PC-3 (cell line): Measurements from ENCODE around the gene HHAT. TPM values are rescaled to one million over a fixed set of nuclear protein-coding genes. Genes with fewer than 3 reads are reported as not detected.

Source experiments
- ATAC-seq: fragments of 200-7000 bp; cut with Tn5 transposase; 2 replicates; pipeline ENCODE4 v1.9.1; 2020; ENCODE audit warnings: mild to moderate bottlenecking, moderate library complexity
- BruUV-seq: library from RNA; stranded (reverse); fragments of 400-500 nt; replicated peaks from 2 replicates; lab custom pipeline; 2021; lab: Mats Ljungman, UMichigan
- CTCF ChIA-PET: fragments of 300-600 bp; sonication (Branson Sonifier 250); formaldehyde crosslinking; loops from one replicate; lab custom pipeline; 2022; ENCODE audit warnings: antibody characterized with exemption; lab: Charles Lee
- POLR2A ChIA-PET: fragments of 300-600 bp; sonication (Branson Sonifier 250); formaldehyde crosslinking; loops from one replicate; lab custom pipeline; 2022; ENCODE audit warnings: antibody characterized with exemption; ENCODE audit not compliant: unreplicated experiment; lab: Charles Lee
- DNase-seq: peaks from one replicate; pipeline ENCODE4 v3.0.0-alpha.2; 2015
- H2AFZ ChIP-seq: fragments of 300-600 bp; sonication (generic); 2 replicates; pipeline ENCODE4 v1.6.0; 2016; ENCODE audit warnings: antibody characterized with exemption, low read length
- H3F3A ChIP-seq: fragments of 300-600 bp; sonication (generic); one replicate; pipeline ENCODE4 v1.6.0; 2017; ENCODE audit warnings: antibody characterized with exemption, low read length, control low read depth, mild to moderate bottlenecking; ENCODE audit not compliant: unreplicated experiment
- H3K27ac ChIP-seq: fragments of 300-600 bp; sonication (generic); 2 replicates; pipeline ENCODE4 v1.5.1; 2016; ENCODE audit warnings: mild to moderate bottlenecking, low read length
- H3K27me3 ChIP-seq: fragments of 300-600 bp; sonication (generic); 2 replicates; pipeline ENCODE4 v1.6.1; 2016; ENCODE audit warnings: low read length, mixed read lengths
- H3K36me3 ChIP-seq: fragments of 300-600 bp; sonication (generic); 2 replicates; pipeline ENCODE4 v1.6.1; 2016; ENCODE audit warnings: low read depth, mixed run types, low read length, mixed read lengths
- H3K4me1 ChIP-seq: fragments of 300-600 bp; sonication (generic); 2 replicates; pipeline ENCODE4 v1.5.1; 2016; ENCODE audit warnings: low read length; ENCODE audit not compliant: insufficient read depth
- H3K4me2 ChIP-seq: fragments of 300-600 bp; sonication (generic); 2 replicates; pipeline ENCODE4 v1.6.0; 2016; ENCODE audit warnings: low read length
- H3K4me3 ChIP-seq: fragments of 300-600 bp; sonication (generic); 2 replicates; pipeline ENCODE4 v1.5.1; 2016; ENCODE audit warnings: mild to moderate bottlenecking, low read length, mixed read lengths
- H3K79me2 ChIP-seq: fragments of 300-600 bp; sonication (generic); 2 replicates; pipeline ENCODE4 v1.6.1; 2017; ENCODE audit warnings: low read length, mixed read lengths
- H3K9ac ChIP-seq: fragments of 300-600 bp; sonication (generic); 2 replicates; pipeline ENCODE4 v1.6.0; 2016; ENCODE audit warnings: mild to moderate bottlenecking, low read length
- H3K9me2 ChIP-seq: fragments of 300-600 bp; sonication (generic); replicated peaks from 2 replicates; pipeline ENCODE4 v1.6.1; 2016; ENCODE audit warnings: mixed run types, low read length, mixed read lengths
- H3K9me3 ChIP-seq: fragments of 300-600 bp; sonication (generic); 2 replicates; pipeline ENCODE4 v1.6.1; 2016; ENCODE audit warnings: low read length, mixed read lengths
- H4K20me1 ChIP-seq: fragments of 300-600 bp; sonication (generic); 2 replicates; pipeline ENCODE4 v1.6.1; 2016; ENCODE audit warnings: low read length, mixed read lengths
- EZH2 ChIP-seq: fragments of 300-600 bp; sonication (generic); IDR thresholded peaks from one replicate; pipeline ENCODE4 v1.6.1; 2017; ENCODE audit warnings: antibody characterized with exemption, mild to moderate bottlenecking, low read length; ENCODE audit not compliant: unreplicated experiment
- EZH2phosphoT487 ChIP-seq: fragments of 300-600 bp; sonication (generic); IDR thresholded peaks from 2 replicates; pipeline ENCODE4 v1.6.1; 2018; ENCODE audit warnings: mild to moderate bottlenecking, antibody characterized with exemption, low read length, borderline replicate concordance
- intact Hi-C: fragments of 100-400 bp; cut with micrococcal nuclease; formaldehyde crosslinking; loops from 2 replicates; pipeline ENCODE4 v1.9.0; 2023
- total RNA-seq: library from RNA; depleted of rRNA; stranded (reverse); fragments of >200 nt; gene quantifications from 2 replicates; pipeline ENCODE4 v1.2.3, GENCODE V29; 2014
- TF ChIP-seq, protein P1 (sequence below): fragments of 300-600 bp; sonication (generic); conservative IDR thresholded peaks from 2 replicates; pipeline ENCODE4 v1.5.1; 2017; ENCODE audit warnings: antibody characterized with exemption, low read depth, mild to moderate bottlenecking, low read length

HHAT gene
- total RNA-seq, 1 experiment from 2014 or later: 3.4 TPM

DNA sequence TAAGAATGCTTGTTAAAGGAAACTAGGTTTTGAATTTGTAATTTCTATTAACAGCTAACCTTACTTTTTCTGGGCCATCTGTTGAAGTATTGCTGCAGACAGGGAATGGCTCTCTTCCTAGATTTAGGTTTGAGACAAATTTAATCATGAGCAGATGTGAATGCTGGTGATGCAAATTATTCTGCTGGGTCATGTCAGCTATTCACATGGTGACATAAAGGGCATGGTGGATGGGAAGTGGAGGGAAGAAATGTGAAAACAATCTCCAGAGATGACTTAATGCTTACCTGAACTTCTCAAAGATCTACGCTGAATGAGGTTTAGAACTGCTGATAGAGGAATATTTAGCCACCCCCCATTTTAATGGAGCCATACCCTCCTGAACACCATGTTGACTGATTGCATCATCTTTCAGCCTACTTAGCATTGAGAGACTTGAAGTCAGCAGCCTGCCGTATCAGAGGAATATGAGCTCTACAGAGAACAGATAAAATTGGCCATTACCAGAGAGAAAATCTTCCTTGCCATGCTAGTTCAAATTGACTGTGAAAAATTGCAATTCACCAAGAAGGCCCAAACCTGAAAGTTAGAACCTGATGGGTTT lies 138.8 kb downstream of the HHAT start:
- H3K4me2 ChIP-seq: no peak overlapping the region
- no peaks in the 10 kb centered on the region for H3K9me2 ChIP-seq
- intact Hi-C loops: no loop called here
- POLR2A ChIA-PET: no interaction called here
- no peaks in the 10 kb centered on the region for H3K9me3 ChIP-seq
- no peak overlapping the region for H3K27ac ChIP-seq
- H2AFZ ChIP-seq: no peak overlapping the region
- no peak overlapping the region for H3K4me3 ChIP-seq
- H3K9ac ChIP-seq: no peak overlapping the region
- H3K79me2 ChIP-seq: no peaks in the 10 kb centered on the region
- no peaks in the 10 kb centered on the region for H3F3A ChIP-seq
- CTCF ChIA-PET: no interaction called here
- ATAC-seq (no peak), DNase-seq (no peak)
- H3K4me1 ChIP-seq: peaks cover 13% of the 10 kb centered on the region
- no peaks in the 10 kb centered on the region for H4K20me1 ChIP-seq
- TF ChIP-seq EZH2 (no peak), EZH2phosphoT487 (no peak)
- TF ChIP-seq, protein P1, sequence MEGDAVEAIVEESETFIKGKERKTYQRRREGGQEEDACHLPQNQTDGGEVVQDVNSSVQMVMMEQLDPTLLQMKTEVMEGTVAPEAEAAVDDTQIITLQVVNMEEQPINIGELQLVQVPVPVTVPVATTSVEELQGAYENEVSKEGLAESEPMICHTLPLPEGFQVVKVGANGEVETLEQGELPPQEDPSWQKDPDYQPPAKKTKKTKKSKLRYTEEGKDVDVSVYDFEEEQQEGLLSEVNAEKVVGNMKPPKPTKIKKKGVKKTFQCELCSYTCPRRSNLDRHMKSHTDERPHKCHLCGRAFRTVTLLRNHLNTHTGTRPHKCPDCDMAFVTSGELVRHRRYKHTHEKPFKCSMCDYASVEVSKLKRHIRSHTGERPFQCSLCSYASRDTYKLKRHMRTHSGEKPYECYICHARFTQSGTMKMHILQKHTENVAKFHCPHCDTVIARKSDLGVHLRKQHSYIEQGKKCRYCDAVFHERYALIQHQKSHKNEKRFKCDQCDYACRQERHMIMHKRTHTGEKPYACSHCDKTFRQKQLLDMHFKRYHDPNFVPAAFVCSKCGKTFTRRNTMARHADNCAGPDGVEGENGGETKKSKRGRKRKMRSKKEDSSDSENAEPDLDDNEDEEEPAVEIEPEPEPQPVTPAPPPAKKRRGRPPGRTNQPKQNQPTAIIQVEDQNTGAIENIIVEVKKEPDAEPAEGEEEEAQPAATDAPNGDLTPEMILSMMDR: no peak
- no TSS peak for BruUV-seq
- H3K36me3 ChIP-seq: no peaks in the 10 kb centered on the region
- peaks cover 5% of the 10 kb centered on the region; the same call in 1 of the 2 replicates for H3K27me3 ChIP-seq

DNA sequence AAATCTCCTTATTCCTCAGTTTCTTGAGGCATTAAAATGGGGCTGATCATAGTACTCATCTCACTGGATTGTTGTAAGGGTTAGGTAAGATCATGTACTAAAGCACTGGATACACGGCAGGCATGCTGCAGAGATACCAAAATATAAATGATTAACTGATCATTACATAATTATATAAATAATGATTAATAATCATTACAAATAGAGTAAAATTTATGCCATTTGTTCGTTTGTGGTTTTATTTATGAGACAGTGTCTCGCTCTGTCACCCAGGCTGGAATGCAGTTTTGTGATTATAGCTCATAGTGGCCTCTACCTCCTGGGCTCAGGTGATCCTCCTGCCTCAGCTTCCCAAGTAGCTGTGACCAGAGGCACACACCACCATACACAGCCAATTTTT lies 140.7 kb downstream of the HHAT start:
- Histone ChIP-seq H3K9me3 (no peaks in the 10 kb centered on the region), H3K27ac (no peak overlapping the region), H3K9me2 (no peaks in the 10 kb centered on the region), H4K20me1 (no peaks in the 10 kb centered on the region), H3K4me3 (no peak overlapping the region), H3K36me3 (no peaks in the 10 kb centered on the region), H3K27me3 (peaks cover 6% of the 10 kb centered on the region; the same call in 1 of the 2 replicates), H3K4me2 (no peak overlapping the region), H3K79me2 (no peaks in the 10 kb centered on the region), H2AFZ (no peak overlapping the region), H3K4me1 (peaks cover 7% of the 10 kb centered on the region), H3K9ac (no peak overlapping the region), H3F3A (no peaks in the 10 kb centered on the region)
- intact Hi-C loops: no loop called here
- ChIA-PET POLR2A (no interaction called here), CTCF (no interaction called here)
- no peak for TF ChIP-seq EZH2phosphoT487
- TF ChIP-seq, protein P1: no peak
- no peak for TF ChIP-seq EZH2
- no TSS peak for BruUV-seq
- no peak for DNase-seq
- no peak for ATAC-seq

DNA sequence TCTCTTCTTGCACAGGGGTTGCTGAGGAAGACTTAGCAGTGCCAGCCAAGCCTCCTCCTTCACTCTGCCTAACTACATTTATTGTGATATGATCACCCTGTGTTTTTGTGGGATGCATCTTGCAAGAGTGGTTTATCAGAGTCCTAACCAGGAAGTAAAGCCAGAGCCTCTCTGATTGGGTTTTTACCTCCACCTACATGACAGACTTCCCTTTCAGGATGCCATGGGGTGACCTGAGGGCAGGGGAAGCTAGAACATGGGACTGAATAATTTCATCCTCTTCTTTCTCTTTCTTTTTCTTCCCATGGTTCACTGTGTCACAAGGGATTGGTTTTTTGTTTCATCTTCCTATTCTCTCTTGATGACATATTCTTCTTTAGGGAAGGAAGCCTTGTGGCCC lies 146.6 kb downstream of the HHAT start:
- Histone ChIP-seq H3K9me3 (no peaks in the 10 kb centered on the region), H3K4me1 (no peaks in the 10 kb centered on the region), H3K4me3 (no peak overlapping the region), H3K9ac (no peak overlapping the region), H3F3A (no peaks in the 10 kb centered on the region), H3K36me3 (no peaks in the 10 kb centered on the region), H3K27me3 (peaks cover 6% of the 10 kb centered on the region; the same call in 1 of the 2 replicates), H3K9me2 (no peaks in the 10 kb centered on the region), H2AFZ (no peak overlapping the region), H3K27ac (no peak overlapping the region), H3K79me2 (no peaks in the 10 kb centered on the region), H4K20me1 (no peaks in the 10 kb centered on the region), H3K4me2 (no peak overlapping the region)
- ChIA-PET CTCF (no interaction called here), POLR2A (no interaction called here)
- TF ChIP-seq EZH2phosphoT487 (no peak), EZH2 (no peak)
- TF ChIP-seq, protein P1: no peak
- BruUV-seq: no TSS peak
- intact Hi-C loops: no loop called here
- ATAC-seq: no peak
- DNase-seq: no peak
